Stimulated activated naive B cell treated with anti-CD40 and anti-IgM and Interleukin-4, amounts not matched to agents 10 μg/mL and 1 μg/mL and 100 μg/mL, for 72 hours (primary cell): ENCODE data around the gene FGFR3.

Experiments used
- ATAC-seq, 2 donors: fragments of 150-1000 bp; cut with Tn5 transposase; replicated peaks; 2 replicates each; pipeline ENCODE4 v1.10.0; 2021; ENCODE audit warnings: moderate library complexity in 1 of 2
- DNase-seq: peaks from one replicate; pipeline ENCODE4 v3.0.0; 2021
- H3K27ac Mint-ChIP-seq: one replicate; pipeline ENCODE4 v1.8.0; 2022; ENCODE audit warnings: mild to moderate bottlenecking, mixed read lengths
- H3K27me3 Mint-ChIP-seq, 2 donors: one replicate each; pipeline ENCODE4 v1.8.0; 2022; ENCODE audit warnings: mixed read lengths in 2 of 2
- H3K36me3 Mint-ChIP-seq, 2 donors: one replicate each; pipeline ENCODE4 v1.8.0; 2022; ENCODE audit warnings: mixed read lengths in 2 of 2, mild to moderate bottlenecking in 1 of 2
- H3K4me1 Mint-ChIP-seq, 2 donors: one replicate each; pipeline ENCODE4 v1.8.0; 2022; ENCODE audit warnings: mixed read lengths in 2 of 2, mild to moderate bottlenecking in 1 of 2
- H3K4me3 Mint-ChIP-seq, 2 donors: one replicate each; pipeline ENCODE4 v1.8.0; 2022; ENCODE audit warnings: mild to moderate bottlenecking in 2 of 2, mixed read lengths in 2 of 2, moderate library complexity in 1 of 2
- H3K9me3 Mint-ChIP-seq, 2 donors: one replicate each; pipeline ENCODE4 v1.8.0; 2022; ENCODE audit warnings: mixed read lengths in 2 of 2, mild to moderate bottlenecking in 1 of 2

The FGFR3 gene

DNA sequence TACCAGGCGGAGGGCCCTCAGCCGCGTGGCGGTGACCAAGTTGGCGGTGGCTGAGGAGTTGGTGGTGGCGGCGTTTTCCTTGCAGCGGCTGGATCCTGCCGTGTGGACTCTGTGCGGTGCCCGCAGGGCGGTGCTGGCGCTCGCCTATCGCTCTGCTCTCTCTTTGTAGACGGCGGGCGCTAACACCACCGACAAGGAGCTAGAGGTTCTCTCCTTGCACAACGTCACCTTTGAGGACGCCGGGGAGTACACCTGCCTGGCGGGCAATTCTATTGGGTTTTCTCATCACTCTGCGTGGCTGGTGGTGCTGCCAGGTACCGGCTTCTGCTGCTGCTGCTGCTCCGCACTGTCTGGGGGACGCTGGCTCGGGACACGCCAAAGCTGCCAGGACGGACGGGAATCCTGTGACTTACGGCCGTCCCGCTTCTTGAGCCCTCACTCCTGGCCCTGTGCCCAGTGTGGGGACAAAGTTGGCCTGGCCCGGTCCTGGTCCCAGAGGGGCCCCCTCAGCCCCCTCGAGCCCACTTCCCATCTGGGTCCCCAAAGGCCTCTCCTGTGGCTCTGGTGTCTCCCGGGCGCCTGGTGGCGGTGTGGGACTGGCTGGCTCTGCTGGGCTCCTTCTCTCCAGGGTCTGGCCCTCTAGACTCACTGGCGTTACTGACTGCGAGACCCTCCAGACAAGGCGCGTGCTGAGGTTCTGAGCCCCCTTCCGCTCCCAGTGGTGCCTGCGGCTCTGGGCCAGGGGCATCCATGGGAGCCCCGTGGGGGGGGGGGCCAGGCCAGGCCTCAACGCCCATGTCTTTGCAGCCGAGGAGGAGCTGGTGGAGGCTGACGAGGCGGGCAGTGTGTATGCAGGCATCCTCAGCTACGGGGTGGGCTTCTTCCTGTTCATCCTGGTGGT lies 10.7 kb downstream of the FGFR3 start:
- H3K4me1 Mint-ChIP-seq: no peaks in the 10 kb centered on the region
- DNase-seq (no peak), ATAC-seq (no peak)
- H3K27ac Mint-ChIP-seq: no peak overlapping the region
- H3K27me3 Mint-ChIP-seq: peaks cover 14 to 27% of the 10 kb centered on the region in 2 donors
- H3K4me3 Mint-ChIP-seq: no peak overlapping the region
- no peaks in the 10 kb centered on the region for H3K36me3 Mint-ChIP-seq
- H3K9me3 Mint-ChIP-seq: no peaks in the 10 kb centered on the region

- no peak for DNase-seq
- H3K4me3 Mint-ChIP-seq: no peak overlapping the region
- H3K36me3 Mint-ChIP-seq: no peaks in the 10 kb centered on the region
- H3K4me1 Mint-ChIP-seq: peaks cover 0 to 4% of the 10 kb centered on the region in 2 donors
- no peaks in the 10 kb centered on the region for H3K9me3 Mint-ChIP-seq
- H3K27ac Mint-ChIP-seq: no peak overlapping the region
- ATAC-seq: no peak
- peaks cover 7 to 16% of the 10 kb centered on the region in 2 donors for H3K27me3 Mint-ChIP-seq
Measured at GRCh38 chr4:1804638-1805492, 11.8 kb downstream of the FGFR3 start.

- no peak for ATAC-seq
- H3K4me3 Mint-ChIP-seq: no peak overlapping the region
- no peak for DNase-seq
- H3K9me3 Mint-ChIP-seq: no peaks in the 10 kb centered on the region
- H3K27ac Mint-ChIP-seq: no peak overlapping the region
- H3K4me1 Mint-ChIP-seq: peaks cover 0 to 5% of the 10 kb centered on the region in 2 donors
- no peaks in the 10 kb centered on the region for H3K36me3 Mint-ChIP-seq
- H3K27me3 Mint-ChIP-seq: peaks cover under 1 to 8% of the 10 kb centered on the region in 2 donors
Measured at GRCh38 chr4:1805493-1806222, 12.6 kb downstream of the FGFR3 start.

GRCh38 chr4:1806223-1806564 lies 13.1 kb downstream of the FGFR3 start:
- Mint-ChIP-seq H3K36me3 (no peaks in the 10 kb centered on the region), H3K27me3 (peaks cover 0 to 2% of the 10 kb centered on the region in 2 donors), H3K27ac (no peak overlapping the region), H3K9me3 (no peaks in the 10 kb centered on the region), H3K4me1 (peaks cover 0 to 5% of the 10 kb centered on the region in 2 donors), H3K4me3 (no peak overlapping the region)
- ATAC-seq (no peak), DNase-seq (no peak)

GRCh38 chr4:1806596-1807331 lies 13.7 kb downstream of the FGFR3 start:
- Mint-ChIP-seq H3K4me3 (no peak overlapping the region), H3K9me3 (no peaks in the 10 kb centered on the region), H3K27ac (no peak overlapping the region), H3K27me3 (no peaks in the 10 kb centered on the region), H3K36me3 (peaks cover 0 to 3% of the 10 kb centered on the region in 2 donors), H3K4me1 (peaks cover 0 to 5% of the 10 kb centered on the region in 2 donors)
- no peak for ATAC-seq
- no peak for DNase-seq

DNA sequence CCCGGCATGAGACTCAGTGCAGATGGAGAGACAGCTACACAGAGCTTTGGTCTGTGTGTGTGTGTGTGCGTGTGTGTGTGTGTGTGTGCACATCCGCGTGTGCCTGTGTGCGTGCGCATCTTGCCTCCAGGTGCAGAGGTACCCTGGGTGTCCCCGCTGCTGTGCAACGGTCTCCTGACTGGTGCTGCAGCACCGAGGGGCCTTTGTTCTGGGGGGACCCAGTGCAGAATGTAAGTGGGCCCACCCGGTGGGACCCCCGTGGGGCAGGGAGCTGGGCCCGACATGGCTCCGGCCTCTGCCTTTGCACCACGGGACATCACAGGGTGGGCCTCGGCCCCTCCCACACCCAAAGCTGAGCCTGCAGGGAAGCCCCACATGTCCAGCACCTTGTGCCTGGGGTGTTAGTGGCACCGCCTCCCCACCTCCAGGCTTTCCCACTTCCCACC lies 14.3 kb downstream of the FGFR3 start:
- no peak overlapping the region for H3K27ac Mint-ChIP-seq
- peaks cover 1 to 4% of the 10 kb centered on the region in 2 donors for H3K36me3 Mint-ChIP-seq
- H3K4me3 Mint-ChIP-seq: no peak overlapping the region
- H3K27me3 Mint-ChIP-seq: no peaks in the 10 kb centered on the region
- H3K4me1 Mint-ChIP-seq: peaks cover 0 to 5% of the 10 kb centered on the region in 2 donors
- ATAC-seq: no peak
- DNase-seq: no peak
- no peaks in the 10 kb centered on the region for H3K9me3 Mint-ChIP-seq

DNA sequence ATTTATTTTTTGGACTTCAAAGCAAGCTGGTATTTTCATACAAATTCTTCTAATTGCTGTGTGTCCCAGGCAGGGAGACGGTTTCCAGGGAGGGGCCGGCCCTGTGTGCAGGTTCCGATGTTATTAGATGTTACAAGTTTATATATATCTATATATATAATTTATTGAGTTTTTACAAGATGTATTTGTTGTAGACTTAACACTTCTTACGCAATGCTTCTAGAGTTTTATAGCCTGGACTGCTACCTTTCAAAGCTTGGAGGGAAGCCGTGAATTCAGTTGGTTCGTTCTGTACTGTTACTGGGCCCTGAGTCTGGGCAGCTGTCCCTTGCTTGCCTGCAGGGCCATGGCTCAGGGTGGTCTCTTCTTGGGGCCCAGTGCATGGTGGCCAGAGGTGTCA lies 15.3 kb downstream of the FGFR3 start:
- Mint-ChIP-seq H3K27ac (no peak overlapping the region), H3K4me3 (no peak overlapping the region), H3K36me3 (peaks cover 5 to 7% of the 10 kb centered on the region in 2 donors), H3K4me1 (peaks cover 0 to 5% of the 10 kb centered on the region in 2 donors), H3K9me3 (no peaks in the 10 kb centered on the region), H3K27me3 (no peaks in the 10 kb centered on the region)
- DNase-seq: no peak
- ATAC-seq: no peak

DNA sequence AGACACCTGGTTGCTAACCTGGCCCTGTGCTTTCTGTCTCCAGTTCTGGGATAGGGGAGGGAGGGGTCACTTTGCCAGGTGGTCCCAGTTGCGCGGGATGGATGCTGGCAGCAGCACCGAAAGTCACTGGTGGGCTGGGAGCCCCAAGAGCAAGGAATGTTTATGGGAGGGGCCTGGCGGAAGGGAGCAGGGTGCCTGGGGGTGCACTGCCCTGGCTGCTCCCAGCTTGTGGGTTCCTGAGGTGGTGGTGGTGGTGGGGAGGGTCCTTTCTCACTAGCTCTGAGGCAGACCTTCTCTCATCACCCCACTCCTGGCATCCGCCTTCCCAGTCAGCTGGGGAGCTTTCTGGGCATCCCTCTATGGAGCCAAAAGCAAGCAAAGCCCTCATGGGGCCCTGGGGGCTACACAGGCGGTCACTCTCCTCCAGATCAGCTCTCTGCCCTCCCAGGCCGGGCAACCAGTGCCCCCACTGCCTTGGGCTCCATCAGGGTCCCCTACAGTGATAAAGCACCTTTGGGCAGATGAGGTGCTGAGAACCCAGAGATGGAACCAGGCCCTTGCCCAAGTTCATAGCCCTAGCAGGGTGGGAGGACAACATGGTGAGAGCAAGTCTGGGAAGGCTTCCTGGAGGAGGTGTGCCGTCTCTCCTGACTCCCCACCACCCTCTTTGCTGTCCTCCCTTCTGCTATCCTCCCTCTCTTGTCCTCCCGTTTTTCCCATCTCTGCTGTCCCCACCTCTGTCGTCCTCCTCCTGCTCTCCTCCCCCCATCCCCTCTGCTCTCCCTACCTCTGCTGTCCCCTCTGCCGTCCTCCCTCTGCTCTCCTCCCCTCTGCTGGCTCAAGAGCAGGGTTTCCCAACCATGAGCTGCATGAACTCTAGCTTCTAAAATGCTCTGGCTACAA lies 16.0 kb downstream of the FGFR3 start:
- DNase-seq (no peak), ATAC-seq (no peak)
- Mint-ChIP-seq H3K36me3 (peaks cover 11 to 12% of the 10 kb centered on the region in 2 donors), H3K27ac (peak overlapping the region; percentile 56), H3K4me3 (no peak overlapping the region), H3K27me3 (no peaks in the 10 kb centered on the region), H3K4me1 (peaks cover 1 to 5% of the 10 kb centered on the region in 2 donors), H3K9me3 (no peaks in the 10 kb centered on the region)

GRCh38 chr4:1809754-1810502 lies 16.8 kb downstream of the FGFR3 start:
- Mint-ChIP-seq H3K4me1 (peaks cover 1 to 5% of the 10 kb centered on the region in 2 donors), H3K27ac (peak overlapping the region; percentile 56), H3K4me3 (no peak overlapping the region), H3K27me3 (no peaks in the 10 kb centered on the region), H3K36me3 (peaks cover 18% of the 10 kb centered on the region in 2 donors), H3K9me3 (no peaks in the 10 kb centered on the region)
- DNase-seq: peak; percentile 60
- peak; percentile 92 for ATAC-seq

- Mint-ChIP-seq H3K4me3 (no peak overlapping the region), H3K9me3 (no peaks in the 10 kb centered on the region), H3K4me1 (peaks cover 1 to 5% of the 10 kb centered on the region in 2 donors), H3K27ac (no peak overlapping the region), H3K36me3 (peaks cover 19 to 20% of the 10 kb centered on the region in 2 donors), H3K27me3 (no peaks in the 10 kb centered on the region)
- no peak for ATAC-seq
- no peak for DNase-seq
Measured at GRCh38 chr4:1810765-1811164, 17.7 kb downstream of the FGFR3 start.

DNA sequence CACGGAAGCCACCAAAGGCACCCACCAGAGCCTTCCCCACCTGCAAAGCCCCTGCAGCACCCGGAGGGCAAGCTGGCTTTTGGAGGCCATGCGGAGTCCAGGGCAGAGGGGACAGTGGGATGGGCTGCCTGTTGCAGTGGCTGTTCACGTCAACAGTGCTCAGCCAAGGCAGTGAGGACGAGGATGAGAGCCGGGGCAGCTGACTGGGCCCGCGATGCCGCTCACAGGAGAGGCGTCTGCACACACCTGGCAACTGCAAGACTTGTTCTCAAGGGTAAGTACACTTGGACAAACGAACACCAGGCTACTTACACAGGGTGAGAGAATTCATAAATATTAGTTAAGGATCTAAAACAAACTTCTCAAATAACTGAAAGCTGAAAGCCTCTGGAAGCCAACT lies 19.6 kb downstream of the FGFR3 start:
- DNase-seq: no peak
- no peak for ATAC-seq
- no peaks in the 10 kb centered on the region for H3K27me3 Mint-ChIP-seq
- H3K4me1 Mint-ChIP-seq: peaks cover 1 to 5% of the 10 kb centered on the region in 2 donors
- H3K4me3 Mint-ChIP-seq: no peak overlapping the region
- H3K36me3 Mint-ChIP-seq: peaks cover 22 to 31% of the 10 kb centered on the region in 2 donors
- no peak overlapping the region for H3K27ac Mint-ChIP-seq
- no peaks in the 10 kb centered on the region for H3K9me3 Mint-ChIP-seq

- H3K9me3 Mint-ChIP-seq: no peaks in the 10 kb centered on the region
- no peak overlapping the region for H3K27ac Mint-ChIP-seq
- H3K36me3 Mint-ChIP-seq: peaks cover 25 to 36% of the 10 kb centered on the region in 2 donors
- no peaks in the 10 kb centered on the region for H3K27me3 Mint-ChIP-seq
- no peak for ATAC-seq
- H3K4me1 Mint-ChIP-seq: peaks cover 1 to 5% of the 10 kb centered on the region in 2 donors
- H3K4me3 Mint-ChIP-seq: no peak overlapping the region
- DNase-seq: no peak
Measured at GRCh38 chr4:1813231-1813630, 20.1 kb downstream of the FGFR3 start.
